NCI-H748 treated with DMSO at 0.1 percent for 48 hours (cell line): Measurements from ENCODE around the gene SELP.

Source experiments
- DNase-seq: peaks from one replicate; lab custom pipeline; 2025; lab: John Stamatoyannopoulos, UW

The SELP gene

GRCh38 chr1:169620565-169620964 lies 9.4 kb downstream of the SELP start:
- DNase-seq = no peak

- no peak for DNase-seq
Observed at GRCh38 chr1:169618367-169618766, 11.6 kb downstream of the SELP start.

- DNase-seq = no peak
Observed at GRCh38 chr1:169615803-169616202, 14.1 kb downstream of the SELP start.

- no peak for DNase-seq
Observed at GRCh38 chr1:169610858-169611257, 19.1 kb downstream of the SELP start.

GRCh38 chr1:169610108-169610507 lies 19.8 kb downstream of the SELP start:
- DNase-seq = no peak

- DNase-seq = no peak
Observed at GRCh38 chr1:169608226-169608625, 21.7 kb downstream of the SELP start.

- no peak for DNase-seq
Observed at GRCh38 chr1:169604781-169605560, 25.0 kb downstream of the SELP start.

- DNase-seq = no peak
Observed at GRCh38 chr1:169601096-169601881, 28.6 kb downstream of the SELP start.

GRCh38 chr1:169595764-169596711 lies 33.9 kb downstream of the SELP start:
- no peak for DNase-seq

GRCh38 chr1:169594391-169594790 lies 35.5 kb downstream of the SELP start:
- DNase-seq = no peak

- DNase-seq = no peak
Observed at GRCh38 chr1:169590932-169591331, 39.0 kb downstream of the SELP start.

GRCh38 chr1:169588785-169589485 lies 41.0 kb downstream of the SELP start:
- DNase-seq = no peak

GRCh38 chr1:169588112-169588511 lies 41.8 kb downstream of the SELP start:
- DNase-seq = no peak

GRCh38 chr1:169586395-169587255 lies 43.3 kb downstream of the SELP start, which contains the start of gene F5:
Gene F5, minus strand, starts transcription at chr1:169586481. Its CDS starts 95 bp downstream, at chr1:169586386.
- DNase-seq = no peak

- DNase-seq = no peak
Observed at GRCh38 chr1:169586067-169586394, 43.9 kb downstream of the SELP start.

- no peak for DNase-seq
Observed at GRCh38 chr1:169585181-169585580, 44.7 kb downstream of the SELP start.

GRCh38 chr1:169584483-169585144 lies 45.3 kb downstream of the SELP start:
- no peak for DNase-seq

GRCh38 chr1:169577981-169578738 lies 51.8 kb downstream of the SELP start:
- DNase-seq = no peak

GRCh38 chr1:169576935-169577331 lies 53.0 kb downstream of the SELP start:
- no peak for DNase-seq
